CD4-positive, alpha-beta T cell treated with Interleukin-6 for 4 hours (primary cell): ENCODE results near the gene RNGTT.

Experiments used
- DNase-seq: peaks from one replicate; pipeline ENCODE4 v3.0.0-alpha.2; 2020; ENCODE audit warnings: mixed read lengths

RNGTT gene

GRCh38 chr6:88641178-88641903 is 322.1 kb downstream of the RNGTT start:
- no peak for DNase-seq

- DNase-seq, result no peak
Measured at GRCh38 chr6:88637761-88638545, 325.5 kb downstream of the RNGTT start.

GRCh38 chr6:88636871-88637270 is 326.5 kb downstream of the RNGTT start:
- DNase-seq, result no peak

GRCh38 chr6:88633782-88634181 is 329.6 kb downstream of the RNGTT start:
- DNase-seq, result no peak

- DNase-seq, result no peak
Measured at GRCh38 chr6:88631830-88632229, 331.6 kb downstream of the RNGTT start.

GRCh38 chr6:88629838-88630494 is 333.5 kb downstream of the RNGTT start:
- no peak for DNase-seq

GRCh38 chr6:88626460-88626859 is 337.0 kb downstream of the RNGTT start:
- no peak for DNase-seq

GRCh38 chr6:88623531-88623930 is 339.9 kb downstream of the RNGTT start:
- DNase-seq, result no peak

GRCh38 chr6:88619951-88620350 is 343.5 kb downstream of the RNGTT start:
- no peak for DNase-seq

- no peak for DNase-seq
Measured at GRCh38 chr6:88616380-88616779, 347.0 kb downstream of the RNGTT start.

- no peak for DNase-seq
Measured at GRCh38 chr6:88614316-88614877, 349.0 kb downstream of the RNGTT start.

GRCh38 chr6:88612631-88613030 is 350.8 kb downstream of the RNGTT start:
- no peak for DNase-seq

GRCh38 chr6:88611721-88612120 is 351.7 kb downstream of the RNGTT start:
- DNase-seq, result no peak

GRCh38 chr6:88609983-88610382 is 353.4 kb downstream of the RNGTT start:
- no peak for DNase-seq

- no peak for DNase-seq
Measured at GRCh38 chr6:88605271-88605670, 358.1 kb downstream of the RNGTT start.

GRCh38 chr6:88599571-88599970 is 363.8 kb downstream of the RNGTT start:
- DNase-seq, result no peak

- DNase-seq, result no peak
Measured at GRCh38 chr6:88596801-88597200, 366.6 kb downstream of the RNGTT start.

GRCh38 chr6:88588938-88589337 is 374.5 kb downstream of the RNGTT start:
- DNase-seq, result no peak

- DNase-seq, result no peak
Measured at GRCh38 chr6:88587150-88587520, 376.3 kb downstream of the RNGTT start.

- no peak for DNase-seq
Measured at GRCh38 chr6:88586371-88587149, 376.9 kb downstream of the RNGTT start.

GRCh38 chr6:88585276-88585692 is 378.1 kb downstream of the RNGTT start:
- DNase-seq, result no peak

GRCh38 chr6:88584581-88585275 is 378.7 kb downstream of the RNGTT start:
- DNase-seq, result no peak
